HK-2 (cell line): ENCODE results near the gene TOR4A.

Experiments
- DNase-seq: peaks from one replicate; pipeline ENCODE4 v3.0.0-alpha.2; 2018; ENCODE audit not compliant: unreplicated experiment

TOR4A gene

GRCh38 chr9:137294681-137295237 is 17.2 kb downstream of the TOR4A start:
- DNase-seq: no peak

GRCh38 chr9:137295238-137295811 is 17.8 kb downstream of the TOR4A start:
- DNase-seq: no peak

- no peak for DNase-seq
These were observed 18.5 kb downstream of the TOR4A start for GRCh38 chr9:137295849-137296669.

GRCh38 chr9:137296670-137297664 is 19.4 kb downstream of the TOR4A start:
- no peak for DNase-seq

GRCh38 chr9:137297966-137298365 is 20.4 kb downstream of the TOR4A start:
- no peak for DNase-seq

- DNase-seq: no peak
These were observed 21.1 kb downstream of the TOR4A start for GRCh38 chr9:137298401-137299202.

GRCh38 chr9:137299203-137299565 is 21.7 kb downstream of the TOR4A start:
- DNase-seq: no peak

- no peak for DNase-seq
These were observed 22.4 kb downstream of the TOR4A start for GRCh38 chr9:137299938-137300337.

GRCh38 chr9:137300567-137301080 is 23.1 kb downstream of the TOR4A start:
- no peak for DNase-seq

- DNase-seq: peak; percentile 60
These were observed 23.8 kb downstream of the TOR4A start for GRCh38 chr9:137301081-137301947.

GRCh38 chr9:137302118-137302448 is 24.6 kb downstream of the TOR4A start, which contains the start of gene NRARP:
TSS of gene NRARP (minus strand) at chr9:137302271. CDS start at chr9:137301928, 343 bp downstream.
- peak; percentile 88 for DNase-seq

- DNase-seq: no peak
These were observed 25.1 kb downstream of the TOR4A start for GRCh38 chr9:137302449-137303150.

GRCh38 chr9:137303151-137303892 is 25.8 kb downstream of the TOR4A start:
- no peak for DNase-seq

- DNase-seq: no peak
These were observed 26.4 kb downstream of the TOR4A start for GRCh38 chr9:137303893-137304382.

- no peak for DNase-seq
These were observed 27.0 kb downstream of the TOR4A start for GRCh38 chr9:137304383-137305059.

- DNase-seq: no peak
These were observed 27.7 kb downstream of the TOR4A start for GRCh38 chr9:137305060-137305797.

- DNase-seq: no peak
These were observed 28.2 kb downstream of the TOR4A start for GRCh38 chr9:137305798-137306065.
